CD4-positive, alpha-beta T cell treated with Interleukin-6 at 100 ng/mL for 8 hours (primary cell): ENCODE data around the gene CHMP2A.

Source experiments
- DNase-seq: peaks from one replicate; pipeline ENCODE4 v3.0.0-alpha.2; 2020; ENCODE audit warnings: mixed read lengths, low spot score

CHMP2A gene

DNA sequence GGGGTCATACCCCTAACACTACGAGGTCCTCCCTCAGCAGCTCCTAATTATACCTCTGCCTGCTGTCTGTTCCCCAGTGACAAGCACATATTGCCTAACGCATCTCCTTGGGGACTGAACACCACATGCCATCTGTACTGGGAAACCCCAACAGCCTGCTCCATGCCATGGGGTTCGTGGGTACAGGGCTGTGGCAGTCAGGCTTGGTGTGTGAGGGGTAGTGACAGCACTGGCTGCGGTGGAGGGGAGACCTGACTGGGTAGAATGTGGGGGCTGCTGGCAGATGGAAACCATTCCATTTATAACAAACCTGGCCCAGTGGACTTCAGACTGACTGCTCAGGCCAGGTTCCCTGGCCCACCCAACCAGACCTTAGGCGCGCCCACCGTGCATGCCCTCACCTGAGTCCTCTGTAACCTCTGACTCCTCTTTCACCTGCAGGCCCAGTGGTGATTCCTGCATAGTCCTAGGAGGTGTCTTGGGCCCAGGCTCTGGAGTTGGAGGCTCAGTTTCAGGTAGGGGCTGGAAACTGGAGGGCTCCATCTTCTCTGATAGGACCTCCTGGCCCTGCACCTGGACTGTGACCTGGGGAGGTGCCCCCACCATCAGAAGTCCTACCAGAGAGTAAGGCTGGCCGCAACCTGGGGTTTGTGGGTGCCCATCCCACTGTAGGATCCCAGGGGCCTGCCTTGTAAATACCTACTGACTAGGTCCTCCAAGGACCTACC lies 15.2 kb upstream of the CHMP2A start:
- DNase-seq, result no peak

DNA sequence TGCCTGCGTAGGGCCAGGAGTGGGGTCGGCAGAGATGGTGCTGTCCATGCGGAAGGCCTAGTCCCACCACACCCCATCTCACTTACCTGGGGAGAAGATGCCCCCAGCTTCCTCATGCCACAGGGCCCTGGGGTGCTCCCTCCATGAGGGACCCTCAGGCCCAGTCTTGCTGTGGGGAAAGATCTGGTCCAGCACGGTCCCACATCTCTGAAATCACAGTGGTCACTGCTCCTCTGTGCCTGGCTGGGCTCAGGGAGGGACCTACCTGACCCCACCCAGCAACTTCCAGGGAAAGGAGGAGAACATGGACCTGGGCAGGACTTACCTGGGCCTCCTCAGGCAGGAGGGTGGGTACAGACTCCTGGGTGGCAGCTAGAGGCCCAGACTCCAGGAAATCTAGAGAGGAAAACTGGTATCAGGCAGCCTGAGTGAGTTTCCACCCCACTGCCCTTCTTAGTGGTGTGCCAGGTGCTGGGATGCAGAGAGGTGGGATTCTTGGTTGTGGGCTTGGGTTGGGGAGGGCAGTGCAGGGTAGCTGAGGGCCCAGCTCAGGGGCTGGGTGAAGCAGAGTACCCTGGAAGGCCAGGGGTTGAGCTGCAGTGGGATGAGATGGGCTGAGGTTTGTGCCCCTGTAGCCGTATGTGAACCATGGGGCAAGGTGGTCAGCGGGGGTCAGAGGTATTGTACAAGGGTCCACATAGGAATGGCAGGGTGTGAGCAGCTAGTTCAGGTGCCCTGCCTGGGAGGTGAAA lies 14.5 kb upstream of the CHMP2A start:
- DNase-seq, result no peak

DNA sequence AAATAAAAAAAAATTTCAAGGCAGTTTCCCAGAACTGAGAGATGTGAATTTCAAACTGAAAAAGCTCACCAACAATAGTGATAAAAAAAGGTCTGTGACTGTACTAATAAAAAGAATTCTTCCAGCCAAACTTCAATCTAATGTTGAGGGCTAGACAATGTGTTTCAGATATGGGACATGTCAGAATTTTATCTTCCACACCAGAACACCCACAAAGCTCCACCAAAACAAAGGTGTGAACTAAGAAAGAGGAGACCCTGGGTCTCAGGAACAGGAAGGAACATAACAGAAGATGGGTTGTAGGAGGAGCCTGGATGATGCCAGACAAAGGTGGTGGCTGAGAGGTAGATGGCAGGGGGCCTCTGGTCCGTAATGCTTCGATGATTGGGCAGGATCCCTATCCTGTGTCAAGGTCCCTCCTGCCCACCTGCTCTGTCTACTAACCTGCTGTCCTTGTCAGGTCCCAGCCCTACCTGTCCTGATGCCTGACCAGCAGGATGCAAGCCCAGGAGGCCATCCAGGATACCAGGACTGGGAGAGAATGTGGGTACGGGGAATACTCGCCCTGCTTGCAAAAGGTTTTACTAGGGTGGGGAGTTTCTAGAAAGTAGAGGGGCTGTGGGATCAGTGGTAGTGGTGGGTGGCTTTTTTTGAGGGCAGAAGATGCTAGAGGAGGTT lies 13.7 kb upstream of the CHMP2A start:
- DNase-seq, result no peak

DNA sequence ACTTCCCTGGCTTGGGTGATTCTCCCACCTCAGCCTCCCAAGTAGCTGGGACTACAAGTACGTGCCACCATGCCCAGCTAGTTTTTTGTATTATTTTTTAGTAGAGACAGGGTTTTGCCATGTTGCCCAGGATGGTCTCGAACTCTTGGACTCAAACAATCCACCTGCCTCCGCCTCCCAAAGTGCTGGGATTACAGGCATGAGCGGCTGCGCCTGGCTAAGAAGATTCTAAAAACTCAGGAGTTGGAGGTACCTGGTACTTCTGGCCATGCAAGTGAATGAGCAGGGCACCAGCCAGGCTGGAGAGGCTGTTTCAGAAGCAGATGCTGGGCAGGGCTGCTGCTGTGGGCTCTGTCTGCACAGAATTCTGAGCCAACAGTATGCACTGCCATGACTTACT lies 12.1 kb upstream of the CHMP2A start:
- no peak for DNase-seq

DNA sequence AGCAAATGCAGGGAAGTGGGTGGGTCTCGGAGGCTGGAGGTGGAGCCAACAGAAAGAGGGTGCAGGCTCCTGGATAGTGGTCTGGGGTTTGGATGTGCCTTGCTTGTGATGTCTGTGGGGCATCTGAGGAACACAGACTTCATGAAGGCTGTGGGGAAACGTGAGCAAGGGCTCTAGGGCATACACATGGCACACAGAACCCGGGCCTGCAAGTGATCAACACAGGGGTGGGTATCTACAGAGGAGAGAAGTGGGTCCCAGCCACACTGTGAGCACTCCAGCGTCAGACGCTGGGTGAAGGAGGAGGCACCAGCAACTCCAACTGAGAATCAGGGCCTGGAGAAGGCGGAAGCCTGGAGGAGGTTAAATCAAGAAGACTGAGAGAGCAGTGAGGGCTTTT lies 8.9 kb upstream of the CHMP2A start:
- DNase-seq, result no peak

DNA sequence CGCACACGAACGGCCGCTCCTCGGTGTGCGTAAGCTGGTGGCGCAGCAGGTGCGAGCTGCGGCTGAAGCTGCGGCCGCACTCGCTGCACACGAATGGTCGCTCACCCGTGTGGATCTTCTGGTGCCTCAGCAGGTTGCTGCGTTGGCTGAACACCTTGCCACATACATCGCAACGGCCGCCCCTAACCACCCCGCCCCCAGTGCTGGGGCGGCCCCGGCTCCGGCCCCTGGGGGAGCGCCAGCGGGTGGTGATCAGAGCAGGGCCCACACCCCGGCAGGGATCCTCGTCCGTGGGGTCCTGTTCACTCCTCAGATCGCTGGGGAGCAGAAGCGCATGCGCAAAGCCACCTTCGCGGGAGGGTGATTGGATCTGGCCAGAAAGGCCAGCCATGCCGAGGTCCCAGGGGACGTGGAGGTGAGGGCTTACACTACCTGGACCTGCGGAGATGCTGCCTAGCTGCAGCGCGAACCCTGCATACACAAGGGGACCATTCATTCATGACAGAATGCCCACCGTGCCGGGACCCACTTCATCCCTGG lies 8.2 kb upstream of the CHMP2A start:
- peak; percentile 31 for DNase-seq

DNA sequence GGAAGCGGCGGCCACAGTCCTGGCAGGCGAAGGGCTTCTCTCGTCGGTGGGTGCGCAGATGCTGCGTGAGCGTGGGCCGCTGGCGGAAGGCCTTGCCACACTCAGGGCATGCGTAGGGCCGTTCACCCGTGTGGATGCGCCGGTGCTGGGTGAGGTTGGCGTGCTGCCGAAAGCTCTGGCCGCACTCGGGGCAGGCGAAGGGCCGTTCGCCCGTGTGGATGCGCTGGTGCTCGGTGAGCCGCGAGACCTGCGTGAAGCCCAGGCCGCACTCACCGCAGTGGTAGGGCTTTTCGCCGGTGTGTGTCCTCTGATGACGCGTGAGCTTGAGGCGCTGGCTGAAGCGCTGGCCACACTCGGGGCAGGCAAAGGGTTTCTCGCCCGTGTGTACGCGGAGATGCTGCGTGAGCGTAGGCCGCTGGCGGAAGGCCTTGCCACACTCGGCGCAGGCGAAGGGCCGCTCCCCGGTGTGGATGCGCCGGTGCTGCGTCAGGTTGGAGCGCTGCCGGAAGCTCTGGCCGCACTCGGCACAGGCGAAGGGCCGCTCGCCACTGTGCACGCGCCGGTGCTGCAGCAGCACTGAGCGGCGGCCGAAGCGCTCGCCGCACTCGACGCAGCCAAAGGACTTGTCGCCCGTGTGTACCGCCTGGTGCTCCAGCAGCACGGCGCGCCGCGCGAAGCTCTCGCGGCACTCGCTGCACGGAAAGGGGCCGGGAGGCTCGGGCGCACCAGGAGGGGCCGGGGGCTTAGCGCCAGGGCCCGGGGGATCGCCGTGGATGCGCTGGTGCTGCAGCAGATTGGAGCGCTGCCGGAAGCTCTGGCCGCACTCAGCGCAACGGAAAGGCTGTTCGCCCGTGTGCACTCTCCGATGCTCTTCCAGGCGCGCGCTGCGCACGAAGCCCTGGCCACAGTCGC lies 7.5 kb upstream of the CHMP2A start:
- peak; percentile 30 for DNase-seq

DNA sequence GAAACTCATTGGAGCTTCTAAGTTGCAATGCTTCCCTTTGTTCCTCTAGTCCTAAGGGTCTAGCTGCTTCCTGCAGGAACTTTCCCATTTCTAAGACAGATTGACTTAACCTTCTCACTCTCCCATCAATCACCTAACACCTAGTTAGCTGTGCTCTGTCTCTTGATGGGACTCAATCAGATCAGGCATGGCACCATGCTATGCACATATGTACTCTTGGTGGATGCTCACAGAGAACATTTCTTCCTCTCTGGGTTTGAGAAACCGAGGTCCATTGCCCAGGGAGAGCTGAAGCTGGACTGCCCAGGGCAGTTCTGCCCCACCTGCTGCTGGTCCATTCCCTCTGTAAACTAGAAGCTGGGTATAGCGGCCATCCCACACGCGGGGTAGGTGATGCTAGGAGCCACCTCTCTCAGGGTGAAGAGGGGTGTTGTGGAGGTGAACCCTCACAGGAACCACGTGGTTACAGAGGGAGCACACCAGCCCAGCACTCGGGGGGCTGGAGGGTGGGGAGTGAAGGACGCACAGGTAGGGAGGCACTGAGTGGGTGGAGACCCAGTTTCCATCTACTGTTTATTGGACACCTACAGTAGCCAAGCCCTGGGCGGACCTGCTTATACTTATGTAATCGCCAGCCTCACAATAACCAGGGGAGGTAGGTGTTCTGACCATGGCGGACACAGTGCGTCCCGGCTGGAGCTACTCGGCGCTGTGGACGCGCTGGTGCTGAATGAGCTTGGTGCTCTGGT lies 6.6 kb upstream of the CHMP2A start:
- DNase-seq, result no peak

DNA sequence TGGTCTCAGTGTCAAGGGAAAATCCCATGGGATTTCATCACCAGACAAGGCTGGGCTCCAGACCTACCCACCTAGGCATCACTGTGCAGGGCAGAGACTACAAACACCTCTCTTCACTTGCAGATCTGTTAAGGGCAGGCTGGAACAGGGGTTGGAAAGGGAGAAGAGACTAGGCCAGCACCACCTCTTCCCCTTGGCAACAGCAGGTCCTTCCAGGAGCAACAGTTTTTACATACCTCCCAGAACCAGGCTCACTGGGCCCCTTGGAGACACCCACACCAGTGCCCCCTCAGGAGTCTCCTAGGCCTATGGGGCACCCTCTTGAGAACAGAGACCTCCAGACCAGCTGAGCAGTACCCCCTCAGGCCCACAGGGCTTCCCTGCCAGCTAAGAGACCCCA lies 6.0 kb upstream of the CHMP2A start:
- DNase-seq, result no peak

DNA sequence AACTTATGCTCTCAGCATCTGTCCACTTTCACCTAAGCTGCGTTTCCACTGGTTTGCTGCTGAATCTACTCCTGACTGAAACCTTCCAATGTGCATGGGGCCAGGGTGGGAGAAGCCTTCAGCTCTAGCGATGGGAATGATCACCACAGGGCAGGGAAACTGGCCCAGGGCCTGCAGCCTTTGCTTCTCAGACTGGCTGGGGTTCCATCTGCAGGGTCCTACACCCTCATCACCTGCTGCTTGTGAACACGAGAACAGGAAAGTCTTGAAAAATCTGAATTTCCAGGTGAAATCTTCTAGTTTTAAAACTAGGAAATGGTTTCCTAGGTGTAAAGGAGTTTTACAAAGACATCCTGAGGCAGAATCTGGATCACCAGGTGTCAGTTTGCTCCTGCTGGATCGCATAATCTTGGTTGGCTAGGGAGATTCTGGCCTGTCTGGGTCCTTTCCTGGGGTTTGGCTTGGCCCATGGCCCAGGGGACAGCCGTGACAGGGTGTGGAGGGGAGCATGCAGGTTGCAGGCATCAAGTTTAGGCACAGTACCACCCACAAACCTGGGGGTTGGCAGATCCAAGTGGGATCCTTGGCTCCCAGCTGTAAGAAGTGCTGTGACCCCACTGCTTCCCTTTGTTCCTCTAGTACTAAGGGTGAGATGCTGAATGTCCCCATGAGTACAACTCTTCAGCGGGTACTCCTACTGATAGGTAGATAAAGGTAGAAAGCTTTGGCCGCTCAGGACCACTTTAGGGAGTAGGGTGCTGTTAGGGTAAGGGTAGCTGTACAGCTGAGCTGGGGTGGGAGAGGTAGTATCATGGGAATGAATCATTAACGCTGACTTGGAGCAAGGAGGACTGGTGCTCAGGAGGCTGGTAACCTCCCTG lies 5.3 kb upstream of the CHMP2A start:
- DNase-seq, result no peak

DNA sequence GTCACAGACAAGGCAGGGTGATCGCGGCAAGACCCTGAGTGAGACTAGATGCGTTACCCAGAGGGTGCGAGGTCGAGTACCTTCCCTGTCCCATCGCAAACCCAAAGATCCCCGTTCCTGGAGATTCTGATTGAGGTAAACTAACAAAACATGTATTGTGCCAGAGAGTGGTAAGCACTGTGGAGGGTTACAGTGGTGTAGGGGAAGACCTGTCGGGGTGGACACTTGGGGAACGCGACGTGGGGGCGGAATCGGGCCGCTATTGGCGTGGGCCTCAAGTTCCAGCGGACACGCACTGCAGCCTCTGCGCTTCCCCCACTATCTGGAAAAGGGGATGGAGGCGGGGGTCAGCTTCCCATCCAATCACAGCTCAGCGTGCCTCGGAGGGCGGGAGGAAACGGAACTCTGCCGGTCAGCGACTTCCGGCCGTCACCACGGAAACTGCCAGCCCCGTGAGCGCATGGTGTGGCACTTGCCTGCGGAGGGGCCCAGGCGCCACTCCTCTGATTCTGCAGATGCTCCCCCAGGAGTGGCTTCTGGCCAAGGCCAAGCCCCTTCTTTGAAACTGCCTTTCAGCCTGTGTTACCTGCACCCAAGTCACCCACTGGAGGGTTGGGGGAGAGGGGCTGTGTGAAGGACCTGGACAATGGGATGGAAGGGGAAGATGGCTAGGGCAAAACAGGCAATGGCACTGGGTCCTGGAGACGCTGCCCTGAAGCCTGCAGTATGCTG lies 4.5 kb upstream of the CHMP2A start:
- DNase-seq, result peak; percentile 48

DNA sequence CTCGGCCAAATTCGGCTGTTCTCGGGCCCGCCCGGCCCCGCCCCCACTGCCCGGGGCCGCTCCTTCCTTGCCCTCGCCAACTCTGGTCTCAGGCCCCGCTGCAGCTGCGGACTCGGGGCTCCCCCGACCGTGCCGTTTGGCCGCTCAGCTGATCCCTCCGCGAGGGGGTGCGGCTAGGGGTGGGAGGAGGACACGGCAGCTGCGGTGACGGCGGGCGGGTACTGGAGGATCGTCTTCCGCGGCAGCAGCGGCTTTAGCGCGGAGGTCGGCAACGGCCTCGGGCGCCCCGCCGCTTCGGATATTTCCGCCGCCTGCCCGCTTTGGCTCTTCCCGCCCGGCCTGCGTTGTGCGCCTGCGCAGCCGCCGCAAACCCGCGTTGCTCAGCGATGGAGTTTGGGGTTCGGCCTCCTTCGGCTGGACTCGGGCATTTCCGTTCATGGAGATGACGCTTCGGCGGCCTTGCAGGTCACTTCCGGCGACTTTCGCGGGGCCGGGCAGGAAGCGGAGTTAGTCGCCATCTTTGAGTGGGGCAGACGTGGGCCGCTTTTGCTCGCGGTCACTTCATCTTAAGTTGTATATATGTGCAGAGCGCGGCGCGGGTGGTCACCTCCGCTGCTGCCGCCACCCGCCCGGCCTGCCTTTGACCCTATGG lies 3.8 kb upstream of the CHMP2A start:
- peak; percentile 100 for DNase-seq

DNA sequence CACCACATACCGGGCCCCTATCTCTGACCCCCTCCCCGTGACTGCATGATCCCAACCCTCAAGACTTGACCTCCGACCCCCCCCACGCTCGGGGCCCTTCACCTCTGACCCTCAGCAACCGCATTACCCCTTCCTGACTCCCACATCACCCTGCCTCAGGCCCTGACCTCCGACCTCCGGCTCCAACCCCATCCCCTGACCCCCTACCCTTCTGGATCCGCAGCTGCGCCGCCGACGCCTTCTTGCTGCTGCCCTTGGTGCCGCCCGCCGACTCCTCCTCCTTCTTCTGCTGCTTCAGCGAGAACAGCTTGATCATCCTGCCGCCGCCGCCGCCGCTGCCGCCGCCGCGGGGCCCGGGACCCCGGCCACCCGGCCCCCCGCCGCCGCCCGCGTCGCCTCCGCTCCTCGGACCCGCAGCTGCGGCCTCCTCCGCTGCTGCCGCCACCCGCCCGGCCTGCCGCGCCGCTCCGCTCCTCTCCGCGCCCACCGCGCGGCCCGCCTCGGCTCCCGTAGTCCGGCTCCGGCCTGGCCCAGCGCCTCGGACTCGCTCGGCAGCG lies 3.2 kb upstream of the CHMP2A start, which contains the start of gene UBE2M:
Gene UBE2M, minus strand, starts transcription at position 546 of the 557 bp plus-strand sequence. Its CDS starts 230 bp downstream, at position 316.
- peak; percentile 32 for DNase-seq

DNA sequence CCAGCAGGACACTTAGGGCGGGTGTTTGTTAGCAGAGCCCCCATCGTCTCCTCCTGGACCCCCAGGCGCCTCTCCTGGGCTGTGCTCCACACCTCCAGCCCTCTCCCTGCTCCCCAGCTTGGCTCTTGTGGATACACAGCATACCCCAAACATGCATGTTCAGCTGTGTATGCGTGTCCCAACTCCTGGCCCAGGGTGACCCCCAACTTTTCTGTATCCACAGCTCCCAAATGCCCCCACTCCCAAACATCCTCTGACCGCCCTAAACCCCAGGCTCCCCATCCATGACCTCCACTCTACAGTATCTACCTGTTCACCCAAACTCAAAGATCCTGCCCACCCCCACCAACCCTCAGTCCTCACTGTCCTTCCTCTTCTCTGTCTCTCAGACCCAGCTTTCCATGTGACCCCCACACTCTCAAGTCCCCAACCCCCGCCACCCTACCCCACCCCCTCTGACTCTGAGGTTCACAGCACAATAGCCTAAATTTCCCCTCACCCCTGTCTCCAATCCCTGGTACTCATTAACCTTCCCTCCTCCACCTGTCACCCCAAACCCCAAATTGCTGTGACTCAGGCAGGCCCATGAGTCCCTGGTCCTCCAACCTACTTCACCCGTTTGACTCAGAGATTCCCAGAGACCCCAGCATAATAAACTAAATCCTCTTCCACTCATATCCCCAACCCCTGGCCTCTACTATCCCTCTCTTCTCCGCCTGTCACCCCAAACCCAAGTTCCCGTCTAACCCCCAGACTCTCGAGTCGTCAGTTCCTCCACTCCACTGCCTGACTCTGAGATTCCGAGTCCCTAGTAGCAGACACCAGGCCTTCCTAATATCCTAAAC lies 2.5 kb upstream of the CHMP2A start:
- DNase-seq, result no peak

DNA sequence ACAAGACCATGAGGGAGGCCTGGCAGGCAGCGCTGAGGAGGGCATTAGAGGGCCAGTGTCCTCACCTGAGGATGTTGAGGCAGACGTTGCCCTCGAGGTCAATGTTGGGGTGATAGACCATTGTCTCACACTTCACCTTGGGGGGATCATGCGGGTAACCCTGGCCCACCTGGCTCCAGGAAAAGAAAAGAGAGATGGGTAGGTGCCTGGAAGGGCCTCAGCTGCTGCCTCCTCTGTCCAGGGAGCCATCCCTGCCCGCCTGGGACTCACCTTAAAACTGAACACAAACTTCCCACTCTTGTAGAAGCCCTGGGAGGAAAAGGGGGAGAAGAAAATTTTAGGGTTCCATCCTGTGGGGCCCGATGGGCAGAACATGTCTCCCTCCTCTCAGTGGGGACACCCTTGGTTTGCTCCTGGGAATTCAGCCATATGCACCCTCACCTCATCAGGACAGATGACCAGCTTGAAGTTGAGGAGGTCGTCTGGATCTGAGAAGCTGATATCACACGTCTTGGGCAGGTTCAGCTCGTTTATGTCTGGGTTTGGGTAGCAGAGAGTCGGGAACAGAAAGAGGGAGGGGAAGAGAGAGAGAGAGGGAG lies 1.8 kb upstream of the CHMP2A start:
- DNase-seq, result no peak

DNA sequence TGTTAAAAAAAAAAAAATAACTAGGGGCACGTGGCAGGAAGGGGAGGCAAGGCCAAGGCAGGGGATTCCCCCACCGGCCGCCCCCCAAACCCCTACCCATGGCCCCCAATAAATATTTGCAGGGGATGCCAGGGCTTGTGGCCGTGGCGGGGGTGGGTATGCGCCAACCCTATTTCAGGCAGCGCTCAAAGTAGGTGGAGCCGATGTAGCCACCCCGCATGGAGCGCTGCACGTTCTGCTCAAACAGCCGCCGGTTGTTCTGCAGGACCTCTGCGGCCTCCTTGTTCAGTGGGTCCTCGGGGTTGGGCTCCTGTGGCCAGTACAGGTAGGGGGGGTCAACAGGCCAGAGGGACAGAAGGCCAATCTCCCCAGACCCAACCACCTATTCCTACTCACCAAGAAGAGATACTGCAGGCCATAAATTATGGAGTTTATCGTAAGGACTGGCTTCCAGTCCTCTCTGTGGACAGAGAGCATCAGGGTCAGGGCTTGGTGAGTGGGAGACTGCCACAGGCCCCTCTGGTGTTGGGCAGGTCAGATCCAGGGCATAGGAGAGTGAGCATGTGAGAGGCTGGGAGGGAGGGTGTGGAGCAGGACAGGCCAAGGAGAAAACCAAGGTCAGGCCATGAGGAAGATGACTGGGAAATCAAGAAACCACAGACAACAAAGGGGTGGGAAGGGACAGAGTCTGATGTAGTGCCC lies 1.2 kb upstream of the CHMP2A start:
- DNase-seq, result no peak
